ENCODE data around the gene PRAMEF18.
"Not testable (repeated sequence)": the region's sequence is repeated elsewhere in the genome, so short reads cannot be mapped to it uniquely, and the experiment has no call there.

DNA sequence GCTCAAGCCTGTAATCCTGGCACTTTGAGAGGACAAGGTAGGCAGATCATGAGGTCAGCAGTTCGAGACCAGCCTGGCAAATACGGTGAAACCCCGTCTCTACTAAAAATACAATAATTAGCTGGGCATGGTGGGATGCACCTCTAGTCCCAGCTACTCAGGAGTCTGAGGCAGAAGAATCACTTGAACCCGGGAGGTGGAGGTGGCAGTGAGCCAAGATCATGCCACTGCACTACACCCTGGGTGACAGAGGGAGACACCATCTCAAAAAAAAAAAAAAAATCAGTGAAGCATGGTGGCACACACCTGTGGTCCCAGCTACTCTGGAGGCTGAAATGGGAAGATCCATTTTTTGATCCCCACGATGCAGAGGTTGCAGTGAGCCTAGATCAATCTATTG lies 4.1 kb upstream of the PRAMEF18 start:
- TF ChIP-seq EZH2phosphoT487 (conservative IDR thresholded peaks at IDR 0.05; ENCODE audit: low read length); CTCF (IDR thresholded peaks at IDR 0.05; ENCODE audit: insufficient read depth, low read length, poor library complexity, severe bottlenecking): not testable (repeated sequence)

Measured in SU-DHL-6 (cell line).